ENCODE results near the gene ZFPL1. TPM values are rescaled to one million over a fixed set of nuclear protein-coding genes. Genes with fewer than 3 reads are reported as not detected.
"Not testable (repeated sequence)": the region's sequence is repeated elsewhere in the genome, so short reads cannot be mapped to it uniquely, and the experiment has no call there.

Gene ZFPL1
- total RNA-seq, 2 donors from 2014 or later = 44.2 to 46.5 TPM

DNA sequence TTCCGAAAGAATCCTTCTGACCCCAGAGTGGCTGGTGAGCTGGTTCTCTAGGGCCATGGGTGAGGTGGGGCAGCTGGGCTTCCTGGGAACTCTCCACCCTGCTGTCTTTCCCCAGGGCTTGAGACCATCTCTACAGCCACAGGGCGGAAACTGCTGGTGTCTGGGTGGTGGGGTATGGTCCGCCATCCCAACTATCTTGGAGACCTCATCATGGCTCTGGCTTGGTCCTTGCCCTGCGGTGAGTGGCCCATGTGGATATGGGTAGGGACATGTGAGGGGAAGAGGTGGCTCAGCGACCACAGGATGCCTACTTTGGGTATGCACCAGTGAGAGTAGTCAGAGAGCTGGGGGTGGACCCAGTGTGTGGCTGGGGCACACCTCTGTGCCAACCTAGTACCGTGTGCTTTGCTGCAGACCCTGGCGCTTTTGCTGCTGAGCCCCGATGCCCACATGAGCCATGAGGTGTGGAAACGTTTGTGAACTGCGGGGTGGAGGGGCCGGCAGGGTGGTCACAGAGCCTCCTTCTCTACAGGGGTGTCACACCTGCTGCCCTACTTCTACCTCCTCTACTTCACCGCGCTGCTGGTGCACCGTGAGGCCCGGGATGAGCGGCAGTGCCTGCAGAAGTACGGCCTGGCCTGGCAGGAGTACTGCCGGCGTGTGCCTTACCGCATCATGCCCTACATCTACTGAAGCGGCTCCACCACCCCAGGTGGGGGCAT lies 31.5 kb downstream of the ZFPL1 start:
- no peak for DNase-seq
- Mint-ChIP-seq H3K4me3 (peak overlapping the region; percentile 88 to 89), H3K27me3 (ENCODE audit: low read depth) (no peaks in the 10 kb centered on the region), H3K4me1 (ENCODE audit: low read depth) (peaks cover 76% of the 10 kb centered on the region), H3K27ac (peak overlapping the region; percentile 42), H3K36me3 (ENCODE audit: insufficient read depth in 2 of 2) (peaks cover 6 to 20% of the 10 kb centered on the region in 2 donors), H3K9me3 (no peaks in the 10 kb centered on the region)
- ATAC-seq (replicated peaks in 1 of 2) = no peak

DNA sequence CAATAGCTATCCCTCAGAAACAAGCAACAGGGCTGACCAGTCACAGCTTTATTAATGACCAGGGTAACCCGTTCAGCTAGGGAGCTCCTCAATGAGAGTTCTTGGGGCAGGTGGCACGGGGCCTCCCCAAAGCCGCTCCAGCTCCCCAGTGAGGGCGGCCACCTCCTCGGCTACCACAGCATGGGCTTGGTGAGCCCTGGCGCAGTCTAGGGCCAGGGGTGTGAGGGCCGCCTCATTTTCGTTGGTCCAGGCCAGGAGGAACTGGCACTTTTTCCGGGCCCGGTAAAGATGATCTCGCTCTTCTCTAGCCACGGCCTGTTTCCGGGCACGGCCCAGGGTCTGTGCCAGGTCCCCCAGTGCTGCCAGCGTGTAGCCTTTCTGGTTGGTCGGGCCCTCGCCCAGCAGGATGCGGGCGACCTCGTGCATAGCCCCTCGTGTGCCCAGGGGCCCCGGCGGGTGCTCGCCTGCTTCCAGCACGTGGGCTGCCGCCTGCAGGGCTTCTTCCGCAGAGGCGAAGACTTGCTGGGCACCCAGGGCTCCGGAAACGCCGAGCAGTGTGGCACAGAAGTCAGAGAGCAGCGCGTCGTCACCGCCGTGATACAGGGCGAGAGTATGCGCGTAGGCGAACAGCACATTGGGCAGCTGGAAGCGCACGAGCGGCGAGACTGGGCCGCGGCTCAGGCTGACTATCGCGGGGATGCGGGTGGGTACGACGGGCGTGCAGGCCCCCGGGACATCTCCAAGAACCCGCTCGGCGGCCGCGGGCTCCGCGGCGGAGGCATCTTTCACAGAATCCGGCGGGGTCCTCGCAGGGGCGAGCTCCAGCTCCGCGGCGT lies 32.6 kb downstream of the ZFPL1 start:
- Mint-ChIP-seq H3K27ac (peak overlapping the region; percentile 96), H3K9me3 (no peaks in the 10 kb centered on the region), H3K4me1 (ENCODE audit: low read depth) (peaks cover 75% of the 10 kb centered on the region), H3K27me3 (ENCODE audit: low read depth) (no peaks in the 10 kb centered on the region), H3K4me3 (peak overlapping the region; percentile 88 to 89), H3K36me3 (ENCODE audit: insufficient read depth in 2 of 2) (peaks cover 13 to 26% of the 10 kb centered on the region in 2 donors)
- ATAC-seq (replicated peaks in 1 of 2) (peak; percentile 40 to 49), DNase-seq (peak; percentile 77 to 80)

DNA sequence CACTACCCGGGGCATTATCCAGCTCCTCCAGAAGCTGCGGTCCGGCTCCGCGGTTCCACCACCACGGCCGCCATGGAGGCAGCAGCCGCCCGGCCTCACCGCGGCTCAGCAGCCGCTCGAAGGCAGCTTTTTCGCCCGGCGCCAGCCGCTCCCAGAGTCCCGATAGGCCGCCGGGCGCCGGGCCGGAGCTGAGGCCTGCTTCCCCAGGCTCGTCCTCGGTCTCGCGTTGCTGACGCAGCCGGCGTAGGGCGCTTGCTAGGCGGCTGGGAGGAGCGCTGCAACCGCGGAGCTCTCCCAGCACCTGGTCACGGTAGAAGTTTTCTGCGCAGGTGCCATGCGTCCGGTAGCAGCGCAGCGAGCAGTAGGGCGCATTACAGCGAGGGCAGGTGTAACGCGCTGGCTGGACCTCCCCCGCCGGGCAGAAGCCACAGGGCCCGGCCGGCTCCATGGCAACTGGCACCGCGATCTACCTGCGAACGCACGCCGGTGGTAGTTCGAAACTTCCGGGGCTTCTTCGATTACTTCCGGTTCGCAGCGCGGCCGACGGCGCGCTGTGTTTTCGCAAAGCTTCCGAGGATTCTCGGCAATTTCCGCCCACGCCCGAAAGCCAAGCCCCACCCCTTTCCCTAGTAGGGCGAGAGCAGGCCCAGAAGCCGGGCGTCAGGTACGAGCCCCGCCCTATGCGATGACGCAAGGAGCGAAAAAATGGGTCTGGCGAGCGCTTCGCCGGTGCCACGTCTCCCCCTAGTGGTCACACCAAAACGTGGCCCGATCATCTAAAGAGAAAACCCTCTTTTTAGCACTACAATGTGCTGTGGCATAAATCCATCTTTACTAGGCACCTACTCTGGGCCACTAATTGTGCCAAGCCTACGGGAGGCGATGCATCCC lies 33.4 kb downstream of the ZFPL1 start, which contains the start of gene ZNHIT2:
TSS of gene ZNHIT2 (minus strand) at position 496 of the 891 bp plus-strand sequence. CDS start at position 448, 48 bp downstream.
- Mint-ChIP-seq H3K9me3 (no peaks in the 10 kb centered on the region), H3K4me1 (ENCODE audit: low read depth) (peaks cover 69% of the 10 kb centered on the region), H3K27ac (peak within 1 kb of the TSS; percentile 96)

DNA sequence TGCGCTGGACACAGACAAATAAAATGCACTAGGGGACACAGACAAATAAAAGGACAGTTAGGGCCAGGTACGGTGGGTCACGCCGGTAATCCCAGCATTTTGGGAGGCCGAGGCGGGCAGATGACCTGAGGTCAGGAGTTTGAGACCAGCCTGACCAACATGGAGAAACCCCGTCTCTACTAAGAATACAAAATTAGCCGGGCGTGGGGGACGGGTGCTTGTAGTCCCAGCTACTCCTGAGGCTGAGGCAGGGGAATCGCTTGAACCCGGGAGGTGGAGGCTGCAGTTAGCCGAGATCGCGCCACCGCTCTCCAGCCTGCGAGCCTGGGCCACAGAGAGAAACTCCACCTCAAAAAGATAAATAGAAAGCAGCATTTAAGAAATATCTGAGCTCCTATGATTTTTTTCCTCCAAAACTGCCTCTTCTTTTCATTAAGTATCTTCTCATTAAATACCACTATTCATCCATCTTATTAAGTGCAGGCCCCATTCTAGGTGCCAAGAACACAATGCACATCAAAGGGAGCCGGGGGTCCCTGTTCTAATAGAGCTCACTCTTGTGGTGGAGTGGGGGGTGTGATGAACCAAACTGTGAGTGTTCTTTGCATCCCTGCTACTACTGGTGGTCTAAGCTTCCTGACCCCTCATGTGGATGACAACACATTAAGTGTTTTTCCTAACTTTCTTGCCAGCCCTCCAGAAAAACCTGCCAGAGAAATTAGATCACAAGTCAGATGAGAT lies 34.2 kb downstream of the ZFPL1 start:
- Mint-ChIP-seq H3K36me3 (ENCODE audit: insufficient read depth in 2 of 2) (peaks cover 18 to 33% of the 10 kb centered on the region in 2 donors), H3K9me3 (no peaks in the 10 kb centered on the region), H3K27ac (peak overlapping the region; percentile 88), H3K4me3 (peak overlapping the region; percentile 88 to 89), H3K4me1 (ENCODE audit: low read depth) (peaks cover 70% of the 10 kb centered on the region), H3K27me3 (ENCODE audit: low read depth) (no peaks in the 10 kb centered on the region)
- no peak for DNase-seq
- ATAC-seq (replicated peaks in 1 of 2) = no peak

More for the DNA sequence above, 33.4 kb downstream of the ZFPL1 start, which contains the start of gene ZNHIT2:
- Mint-ChIP-seq H3K36me3 (ENCODE audit: insufficient read depth in 2 of 2) (peaks cover 18 to 33% of the 10 kb centered on the region in 2 donors), H3K27me3 (ENCODE audit: low read depth) (no peaks in the 10 kb centered on the region), H3K4me3 (peak within 1 kb of the TSS; percentile 88 to 89)
- ATAC-seq (replicated peaks in 1 of 2) (peak; percentile 62 to 63), DNase-seq (peak; percentile 100)

GRCh38 chr11:65118891-65119669 lies 35.1 kb downstream of the ZFPL1 start:
- Mint-ChIP-seq H3K4me1 (ENCODE audit: low read depth) (peaks cover 68% of the 10 kb centered on the region), H3K27ac (peak overlapping the region; percentile 95), H3K36me3 (ENCODE audit: insufficient read depth in 2 of 2) (peaks cover 18 to 33% of the 10 kb centered on the region in 2 donors), H3K4me3 (peak overlapping the region in 1 of 2 donors; percentile 7)
- H3K9me3 Mint-ChIP-seq; DNase-seq; H3K27me3 Mint-ChIP-seq (ENCODE audit: low read depth); ATAC-seq (replicated peaks in 1 of 2): not testable (repeated sequence)

- DNase-seq = no peak
- no peaks in the 10 kb centered on the region for H3K9me3 Mint-ChIP-seq
- peak overlapping the region; percentile 95 for H3K27ac Mint-ChIP-seq
- ATAC-seq (replicated peaks in 1 of 2) = no peak
- no peak overlapping the region for H3K4me3 Mint-ChIP-seq
- no peaks in the 10 kb centered on the region for H3K27me3 Mint-ChIP-seq (ENCODE audit: low read depth)
- peaks cover 71% of the 10 kb centered on the region for H3K4me1 Mint-ChIP-seq (ENCODE audit: low read depth)
- peaks cover 18 to 33% of the 10 kb centered on the region in 2 donors for H3K36me3 Mint-ChIP-seq (ENCODE audit: insufficient read depth in 2 of 2)
Observed at GRCh38 chr11:65119670-65119995, 35.6 kb downstream of the ZFPL1 start.

GRCh38 chr11:65120831-65121230 lies 36.8 kb downstream of the ZFPL1 start:
- H3K36me3 Mint-ChIP-seq (ENCODE audit: insufficient read depth in 2 of 2) = peaks cover 18 to 40% of the 10 kb centered on the region in 2 donors
- H3K27me3 Mint-ChIP-seq (ENCODE audit: low read depth) = no peaks in the 10 kb centered on the region
- no peak for DNase-seq
- peaks cover 64% of the 10 kb centered on the region for H3K4me1 Mint-ChIP-seq (ENCODE audit: low read depth)
- no peak for ATAC-seq (replicated peaks in 1 of 2)
- no peaks in the 10 kb centered on the region for H3K9me3 Mint-ChIP-seq
- H3K4me3 Mint-ChIP-seq = peak overlapping the region; percentile 94 to 96
- H3K27ac Mint-ChIP-seq = peak overlapping the region; percentile 95

DNA sequence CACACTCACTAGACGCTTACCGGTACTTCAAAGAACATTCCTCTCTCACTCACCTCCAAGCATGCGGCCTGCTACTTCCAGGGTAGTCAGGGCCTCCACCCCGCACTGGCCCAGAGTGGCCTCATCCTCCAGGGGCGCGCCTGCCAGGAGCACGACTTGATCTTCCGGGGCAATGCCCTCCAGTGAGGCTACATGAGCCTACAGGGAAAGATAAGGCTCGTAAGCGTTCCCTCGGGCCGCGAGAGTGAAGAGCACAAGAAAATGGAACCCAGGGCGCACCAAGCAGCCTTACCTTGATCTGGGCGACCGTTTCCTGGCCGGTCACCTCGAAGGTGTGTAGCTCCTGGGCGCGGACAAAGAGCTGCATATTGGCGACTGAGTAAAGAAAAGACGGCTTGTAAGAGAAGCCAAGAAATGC lies 37.4 kb downstream of the ZFPL1 start:
- Mint-ChIP-seq H3K27ac (peak overlapping the region; percentile 95), H3K4me1 (ENCODE audit: low read depth) (peaks cover 58% of the 10 kb centered on the region), H3K27me3 (ENCODE audit: low read depth) (no peaks in the 10 kb centered on the region), H3K4me3 (peak overlapping the region; percentile 94 to 96), H3K36me3 (ENCODE audit: insufficient read depth in 2 of 2) (peaks cover 18 to 40% of the 10 kb centered on the region in 2 donors), H3K9me3 (no peaks in the 10 kb centered on the region)
- DNase-seq = peak; percentile 45 to 51
- ATAC-seq (replicated peaks in 1 of 2) = no peak

DNA sequence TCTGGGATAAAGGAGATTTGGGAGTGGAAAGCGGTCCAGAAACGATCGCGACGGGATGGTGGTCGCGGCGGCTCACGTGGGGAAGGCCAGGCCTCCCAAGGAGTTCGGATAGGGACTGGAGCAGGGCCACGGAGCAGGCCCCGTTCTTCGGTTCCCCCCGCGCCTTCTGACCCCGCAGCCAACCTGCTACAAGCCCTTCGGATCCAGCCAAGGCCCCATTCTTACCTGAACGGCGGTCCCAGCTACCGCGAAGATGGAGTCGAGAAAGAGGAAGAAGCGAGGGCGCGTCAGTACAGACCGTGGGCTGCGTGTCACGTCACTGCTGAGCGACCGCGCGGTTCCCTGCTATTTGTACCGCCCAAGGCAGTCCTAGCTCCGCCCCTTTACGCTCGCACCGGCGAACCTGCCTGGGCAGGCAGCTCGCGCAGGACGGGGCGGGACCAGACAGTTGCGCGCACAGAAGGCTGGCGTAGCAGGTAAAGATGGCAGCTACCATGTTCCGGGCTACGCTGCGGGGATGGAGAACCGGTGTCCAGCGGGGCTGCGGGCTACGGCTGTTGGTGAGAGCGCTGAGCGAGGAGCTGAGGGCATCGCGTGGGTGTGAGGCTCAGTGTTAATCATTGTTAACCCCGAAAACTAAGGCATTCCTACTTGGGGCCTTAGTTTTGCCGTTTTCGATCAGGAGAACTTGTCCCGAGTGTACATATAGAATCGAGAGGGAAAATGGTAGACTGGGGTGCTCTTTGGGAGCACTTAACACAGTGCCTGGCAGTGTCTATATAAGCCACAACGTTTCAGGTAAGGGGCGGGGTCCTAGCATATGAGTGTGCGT lies 38.1 kb downstream of the ZFPL1 start, which contains the start of the genes FAU and MRPL49:
TSS of gene FAU (minus strand) at position 270 of the 832 bp plus-strand sequence. CDS start 321 bp downstream, outside the sequence.
TSS of gene MRPL49 (plus strand) at position 457 of the 832 bp plus-strand sequence. CDS start at position 483, 26 bp downstream.
- DNase-seq (peak; percentile 99 to 100), ATAC-seq (replicated peaks in 1 of 2) (peak; percentile 86 to 87)
- Mint-ChIP-seq H3K4me1 (ENCODE audit: low read depth) (peaks cover 54% of the 10 kb centered on the region), H3K27me3 (ENCODE audit: low read depth) (no peaks in the 10 kb centered on the region), H3K27ac (peak within 1 kb of the TSS; percentile 95), H3K36me3 (ENCODE audit: insufficient read depth in 2 of 2) (peaks cover 21 to 43% of the 10 kb centered on the region in 2 donors), H3K9me3 (no peaks in the 10 kb centered on the region), H3K4me3 (peak within 1 kb of the TSS; percentile 94 to 96)

GRCh38 chr11:65124480-65125196 lies 40.6 kb downstream of the ZFPL1 start:
- H3K4me1 Mint-ChIP-seq (ENCODE audit: low read depth) = peaks cover 35% of the 10 kb centered on the region
- H3K27me3 Mint-ChIP-seq (ENCODE audit: low read depth) = no peaks in the 10 kb centered on the region
- H3K27ac Mint-ChIP-seq = no peak overlapping the region
- ATAC-seq (replicated peaks in 1 of 2) = no peak
- no peak for DNase-seq
- peak overlapping the region; percentile 29 to 59 for H3K4me3 Mint-ChIP-seq
- H3K9me3 Mint-ChIP-seq = no peaks in the 10 kb centered on the region
- peaks cover 15 to 30% of the 10 kb centered on the region in 2 donors for H3K36me3 Mint-ChIP-seq (ENCODE audit: insufficient read depth in 2 of 2)
